ENCODE data around the gene ZC2HC1C. TPM values are rescaled to one million over a fixed set of nuclear protein-coding genes. Genes with fewer than 3 reads are reported as not detected.

Gene ZC2HC1C
- total and polyA plus RNA-seq, 10 of the 15 experiments (the other 5 are each of a cell fraction or from before 2014, with no cell fraction given): 0.92 to 3.7 (median 1.6) TPM

DNA sequence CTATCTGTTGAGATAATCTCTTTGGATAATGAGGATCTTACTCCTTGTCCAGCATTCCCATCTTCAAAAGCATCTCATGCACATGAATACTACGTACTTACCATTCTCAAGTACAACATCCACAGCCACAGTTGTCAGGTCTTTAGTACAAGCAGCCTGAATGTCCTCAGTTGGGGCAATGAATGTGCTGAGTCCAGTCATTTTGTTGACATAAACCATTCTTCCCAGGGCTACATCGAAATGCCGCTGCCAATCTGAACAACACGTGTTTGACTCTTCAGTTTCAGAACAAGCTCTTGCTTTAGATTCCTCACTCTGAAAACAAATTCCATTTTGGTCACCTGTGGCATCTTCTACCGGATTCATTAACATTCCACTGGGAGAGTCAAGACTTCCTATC, 23.2 kb upstream of the ZC2HC1C start:
- no peak overlapping the region for H3K4me3 ChIP-seq
- TF ChIP-seq NFXL1 (IDR thresholded peaks at IDR 0.05; ENCODE audit: borderline replicate concordance): no peak
- TF ChIP-seq SIN3A (IDR thresholded peaks at IDR 0.05; ENCODE audit: low read depth, low read length): no peak
- TF ChIP-seq RB1 (IDR thresholded peaks at IDR 0.05; ENCODE audit: borderline replicate concordance): no peak
- no peak for TF ChIP-seq BRCA1 (IDR thresholded peaks at IDR 0.05; ENCODE audit: low read depth, low read length)
- TF ChIP-seq ZBED1 (IDR thresholded peaks at IDR 0.05; ENCODE audit: borderline replicate concordance): no peak
- H2AFZ ChIP-seq (ENCODE audit: control insufficient read depth, low read depth, low read length): no peak overlapping the region
- BruUV-seq (replicated peaks): no TSS peak
- no peaks in the 10 kb centered on the region for H3K4me1 ChIP-seq (ENCODE audit: control insufficient read depth, insufficient read depth, low read length)
- intact Hi-C loops (cut with micrococcal nuclease; ENCODE audit: unreplicated experiment) (no loop called here), in situ Hi-C loops (cut with MboI) (no loop called here)
- DNase-seq (ENCODE audit: low read depth, low spot score): no peak
- ChIA-PET SMC1A (ENCODE audit: uncharacterized antibody, unreplicated experiment) (interaction anchor here (0.7 to 1.1 kb wide), 3 partner anchors 8 to 60 kb away, joined by 3 read pairs; no protein-coding TSS in a partner anchor), POLR2A (interaction anchor here (1.6 kb wide), 1 partner anchor 19 kb away, joined by 4 read pairs; no protein-coding TSS in a partner anchor), RAD21 (ENCODE audit: unreplicated experiment) (no interaction called here), CTCF (interaction anchor here (1.5 kb wide), 1 partner anchor 10 kb away, joined by 5 read pairs; no protein-coding TSS in a partner anchor)
- no peaks in the 10 kb centered on the region; a peak in 1 of 4 replicates for H3K36me3 ChIP-seq (ENCODE audit: control insufficient read depth in 2 of 2, insufficient read depth in 2 of 2, low read length in 1 of 2)
- no peaks in the 10 kb centered on the region; the same call in 2 of the 3 replicates for H3K9me3 ChIP-seq (replicated peaks; ENCODE audit: control insufficient read depth, insufficient read depth, low read length)
- no peak overlapping the region for H3K4me2 ChIP-seq (ENCODE audit: control insufficient read depth, insufficient read depth)
- no peak overlapping the region for H3K9ac ChIP-seq (ENCODE audit: control insufficient read depth, insufficient read depth, low read length)
- WGBS (ENCODE audit: insufficient coverage, insufficient replicate concordance, low lambda C conversion rate, missing lambda C conversion rate): 98% methylated on average over 5 of the region's 5 CpGs
- H3K79me2 ChIP-seq (ENCODE audit: control insufficient read depth, insufficient read depth, low read length): peaks cover 18% of the 10 kb centered on the region
- no peaks in the 10 kb centered on the region for H3K27me3 ChIP-seq (replicated peaks in 1 of 2; ENCODE audit: control insufficient read depth in 2 of 2, insufficient read depth in 2 of 2, low read length in 1 of 2)
- no peaks in the 10 kb centered on the region for H4K20me1 ChIP-seq (ENCODE audit: control insufficient read depth, insufficient read depth)
- no peak overlapping the region for H3K27ac ChIP-seq (ENCODE audit: control insufficient read depth, insufficient read depth)
- no peak for ATAC-seq
- FAIRE-seq: no peak

GRCh38 chr14:75046899-75047298, 22.5 kb upstream of the ZC2HC1C start:
- FAIRE-seq: no peak
- ChIA-PET SMC1A (ENCODE audit: uncharacterized antibody, unreplicated experiment) (no interaction called here), CTCF (no interaction called here), POLR2A (no interaction called here), RAD21 (ENCODE audit: unreplicated experiment) (no interaction called here)
- H3K27me3 ChIP-seq (replicated peaks in 1 of 2; ENCODE audit: control insufficient read depth in 2 of 2, insufficient read depth in 2 of 2, low read length in 1 of 2): no peaks in the 10 kb centered on the region
- ATAC-seq: no peak
- H3K36me3 ChIP-seq (ENCODE audit: control insufficient read depth in 2 of 2, insufficient read depth in 2 of 2, low read length in 1 of 2): no peaks in the 10 kb centered on the region
- H4K20me1 ChIP-seq (ENCODE audit: control insufficient read depth, insufficient read depth): no peaks in the 10 kb centered on the region
- intact Hi-C loops (cut with micrococcal nuclease; ENCODE audit: unreplicated experiment) (no loop called here), in situ Hi-C loops (cut with MboI) (no loop called here)
- no peak overlapping the region for H3K4me2 ChIP-seq (ENCODE audit: control insufficient read depth, insufficient read depth)
- H3K79me2 ChIP-seq (ENCODE audit: control insufficient read depth, insufficient read depth, low read length): peaks cover 18% of the 10 kb centered on the region
- no peak overlapping the region for H2AFZ ChIP-seq (ENCODE audit: control insufficient read depth, low read depth, low read length)
- no peak overlapping the region for H3K4me3 ChIP-seq
- no peaks in the 10 kb centered on the region; the same call in 2 of the 3 replicates for H3K9me3 ChIP-seq (replicated peaks; ENCODE audit: control insufficient read depth, insufficient read depth, low read length)
- no peak overlapping the region for H3K27ac ChIP-seq (ENCODE audit: control insufficient read depth, insufficient read depth)
- 66% methylated on average over 3 of the region's 3 CpGs for WGBS (ENCODE audit: insufficient coverage, insufficient replicate concordance, low lambda C conversion rate, missing lambda C conversion rate)
- no peak overlapping the region for H3K9ac ChIP-seq (ENCODE audit: control insufficient read depth, insufficient read depth, low read length)
- DNase-seq (ENCODE audit: low read depth, low spot score): no peak
- BruUV-seq (replicated peaks): no TSS peak
- no peaks in the 10 kb centered on the region for H3K4me1 ChIP-seq (ENCODE audit: control insufficient read depth, insufficient read depth, low read length)
- TF ChIP-seq MAX (IDR thresholded peaks at IDR 0.05; ENCODE audit: low read depth, low read length): no peak
- no peak for TF ChIP-seq CHD2 (IDR thresholded peaks at IDR 0.05; ENCODE audit: borderline replicate concordance, low read depth, low read length)
- TF ChIP-seq SMAD5 (IDR thresholded peaks at IDR 0.05; ENCODE audit: low read depth): no peak
- no peak for TF ChIP-seq CHD1 (IDR thresholded peaks at IDR 0.05; ENCODE audit: low read depth, low read length)
- no peak for TF ChIP-seq GABPA (IDR thresholded peaks at IDR 0.05; ENCODE audit: low read depth)
- no peak for TF ChIP-seq E4F1 (IDR thresholded peaks at IDR 0.05; ENCODE audit: borderline replicate concordance, partially characterized antibody)
- TF ChIP-seq, protein P1, sequence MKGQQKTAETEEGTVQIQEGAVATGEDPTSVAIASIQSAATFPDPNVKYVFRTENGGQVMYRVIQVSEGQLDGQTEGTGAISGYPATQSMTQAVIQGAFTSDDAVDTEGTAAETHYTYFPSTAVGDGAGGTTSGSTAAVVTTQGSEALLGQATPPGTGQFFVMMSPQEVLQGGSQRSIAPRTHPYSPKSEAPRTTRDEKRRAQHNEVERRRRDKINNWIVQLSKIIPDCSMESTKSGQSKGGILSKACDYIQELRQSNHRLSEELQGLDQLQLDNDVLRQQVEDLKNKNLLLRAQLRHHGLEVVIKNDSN (IDR thresholded peaks at IDR 0.05; ENCODE audit: borderline replicate concordance, extremely low read length, insufficient read depth, low read depth, low read length): no peak
- no peak for TF ChIP-seq SUPT20H (IDR thresholded peaks at IDR 0.05; ENCODE audit: borderline replicate concordance, control insufficient read depth, low read depth, low read length)
- no peak for TF ChIP-seq BCL11A (IDR thresholded peaks at IDR 0.05; ENCODE audit: low read depth, low read length)
- no peak for TF ChIP-seq SIN3A (IDR thresholded peaks at IDR 0.05; ENCODE audit: low read depth, low read length)

Data from GM12878 (cell line).